ENCODE measurements around the gene PDIA5. TPM values are rescaled to one million over a fixed set of nuclear protein-coding genes. Genes with fewer than 3 reads are reported as not detected.

Gene PDIA5
- total and polyA plus RNA-seq, 8 donors, result 19.8 to 29.3 (median 25.7) TPM

DNA sequence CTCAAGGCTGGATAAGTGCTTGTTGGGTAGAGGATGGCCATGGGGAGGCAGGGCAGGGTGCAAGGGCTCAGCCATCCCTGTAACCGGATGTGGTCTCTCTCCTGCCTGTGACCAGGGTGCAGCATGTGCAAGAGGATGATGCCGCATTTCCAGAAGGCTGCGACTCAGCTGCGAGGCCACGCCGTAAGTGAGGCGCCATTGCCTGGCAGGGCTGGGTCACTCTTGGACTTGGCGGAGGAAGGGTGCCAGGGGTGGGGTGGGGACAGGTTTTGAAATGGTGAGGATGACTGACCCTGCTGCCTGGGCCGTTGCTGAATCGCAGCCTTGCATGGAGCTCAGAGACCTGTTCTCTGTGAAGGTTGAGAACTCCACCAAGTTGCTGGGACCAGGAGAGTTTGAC is 49.3 kb downstream of the PDIA5 start:
- H3K27ac ChIP-seq, result no peak overlapping the region
- H3K36me3 ChIP-seq, result peaks cover 0 to 32% (median 9%) of the 10 kb centered on the region in 3 donors
- no peaks in the 10 kb centered on the region for H3K27me3 ChIP-seq
- no peaks in the 10 kb centered on the region for H3K9me3 ChIP-seq
- DNase-seq, result no peak
- ATAC-seq, result no peak
- H3K4me1 ChIP-seq, result no peaks in the 10 kb centered on the region
- TF ChIP-seq, protein P1, sequence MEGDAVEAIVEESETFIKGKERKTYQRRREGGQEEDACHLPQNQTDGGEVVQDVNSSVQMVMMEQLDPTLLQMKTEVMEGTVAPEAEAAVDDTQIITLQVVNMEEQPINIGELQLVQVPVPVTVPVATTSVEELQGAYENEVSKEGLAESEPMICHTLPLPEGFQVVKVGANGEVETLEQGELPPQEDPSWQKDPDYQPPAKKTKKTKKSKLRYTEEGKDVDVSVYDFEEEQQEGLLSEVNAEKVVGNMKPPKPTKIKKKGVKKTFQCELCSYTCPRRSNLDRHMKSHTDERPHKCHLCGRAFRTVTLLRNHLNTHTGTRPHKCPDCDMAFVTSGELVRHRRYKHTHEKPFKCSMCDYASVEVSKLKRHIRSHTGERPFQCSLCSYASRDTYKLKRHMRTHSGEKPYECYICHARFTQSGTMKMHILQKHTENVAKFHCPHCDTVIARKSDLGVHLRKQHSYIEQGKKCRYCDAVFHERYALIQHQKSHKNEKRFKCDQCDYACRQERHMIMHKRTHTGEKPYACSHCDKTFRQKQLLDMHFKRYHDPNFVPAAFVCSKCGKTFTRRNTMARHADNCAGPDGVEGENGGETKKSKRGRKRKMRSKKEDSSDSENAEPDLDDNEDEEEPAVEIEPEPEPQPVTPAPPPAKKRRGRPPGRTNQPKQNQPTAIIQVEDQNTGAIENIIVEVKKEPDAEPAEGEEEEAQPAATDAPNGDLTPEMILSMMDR (IDR thresholded peaks at IDR 0.05), result no peak
- no peak for FAIRE-seq
- intact Hi-C loops (cut with DNase I), result no loop called here
- WGBS, 2 donors, result 98% methylated on average over 10 of the region's 10 CpGs
- H3K4me3 ChIP-seq, result no peak overlapping the region

DNA sequence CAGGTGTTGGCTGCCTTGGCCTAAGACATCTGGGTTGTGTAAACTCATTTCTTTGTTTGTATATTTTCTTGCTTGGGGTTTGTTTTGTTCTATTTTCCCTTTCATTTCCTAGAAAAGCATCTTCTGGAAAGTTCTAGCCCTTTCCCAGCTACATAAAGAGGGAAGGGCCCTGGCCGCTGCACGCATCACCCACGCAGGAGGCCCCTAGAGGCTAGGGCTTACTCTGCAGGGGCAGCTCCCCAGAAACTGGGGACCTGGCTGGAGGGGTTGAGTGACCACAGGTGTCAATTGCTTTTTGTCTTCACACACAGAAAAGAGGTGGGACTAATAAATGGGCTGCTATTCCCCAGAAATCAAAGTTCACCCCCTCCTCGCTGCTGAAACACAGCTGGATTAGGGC is 52.6 kb downstream of the PDIA5 start:
- TF ChIP-seq, protein P1 (IDR thresholded peaks at IDR 0.05), result no peak
- no peak overlapping the region for H3K4me3 ChIP-seq
- 95 to 99% methylated on average over 4 of the region's 4 CpGs for WGBS, 2 donors
- H3K9me3 ChIP-seq, result no peaks in the 10 kb centered on the region
- no peak overlapping the region for H3K27ac ChIP-seq
- DNase-seq (no peak), FAIRE-seq (no peak), ATAC-seq (no peak)
- no peaks in the 10 kb centered on the region for H3K4me1 ChIP-seq
- no peaks in the 10 kb centered on the region for H3K27me3 ChIP-seq
- intact Hi-C loops (cut with DNase I), result no loop called here
- peaks cover 0 to 49% (median 7%) of the 10 kb centered on the region in 3 donors for H3K36me3 ChIP-seq

DNA sequence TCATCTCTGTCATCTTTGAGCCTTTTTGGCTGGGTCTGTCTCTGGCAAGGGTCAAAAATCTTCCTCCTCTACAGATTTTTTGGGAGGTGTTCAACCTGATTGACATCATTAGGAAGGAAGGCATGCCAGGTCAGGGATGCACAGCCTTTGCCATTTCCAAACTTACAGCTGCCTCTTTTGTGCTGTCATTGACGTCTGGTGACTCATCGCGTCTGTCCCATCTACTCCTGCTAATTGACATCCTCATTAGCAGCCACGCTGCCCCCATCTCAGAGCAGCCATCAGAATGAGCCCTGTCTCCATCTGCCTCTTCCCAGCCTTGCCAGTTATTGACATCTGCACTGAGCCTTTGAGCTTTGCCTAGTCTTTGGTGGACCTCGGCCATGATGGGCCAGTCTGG is 53.0 kb downstream of the PDIA5 start:
- Histone ChIP-seq H3K4me3 (no peak overlapping the region), H3K27ac (no peak overlapping the region), H3K9me3 (no peaks in the 10 kb centered on the region), H3K27me3 (no peaks in the 10 kb centered on the region), H3K36me3 (peaks cover 0 to 53% (median 7%) of the 10 kb centered on the region in 3 donors), H3K4me1 (no peaks in the 10 kb centered on the region)
- no peak for DNase-seq
- ATAC-seq, result no peak
- intact Hi-C loops (cut with DNase I), result no loop called here
- FAIRE-seq, result no peak
- TF ChIP-seq, protein P1 (IDR thresholded peaks at IDR 0.05), result no peak
- WGBS, 2 donors, result 84 to 89% methylated on average over 5 of the region's 5 CpGs

DNA sequence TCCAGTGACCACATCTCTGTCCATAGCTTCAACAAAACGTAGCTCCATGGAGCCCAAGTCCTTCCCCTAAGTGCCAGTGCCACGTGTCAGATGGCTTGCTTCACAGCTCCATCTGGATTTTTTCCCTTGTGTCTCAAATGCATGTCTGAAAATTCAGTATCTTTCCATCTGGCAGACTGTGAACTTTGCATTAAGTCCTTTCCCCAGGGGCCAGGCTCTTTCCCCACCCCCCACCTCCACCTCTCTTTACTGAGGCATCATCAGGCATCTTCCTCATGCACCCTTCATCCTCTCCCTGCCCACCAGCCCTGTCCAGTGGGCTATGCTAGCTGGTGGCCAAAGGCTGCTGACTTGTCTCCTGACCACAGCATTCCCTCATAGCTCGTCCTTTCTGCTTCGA is 53.7 kb downstream of the PDIA5 start:
- Histone ChIP-seq H3K4me3 (no peak overlapping the region), H3K9me3 (no peaks in the 10 kb centered on the region), H3K36me3 (peaks cover 0 to 55% (median 12%) of the 10 kb centered on the region in 3 donors), H3K4me1 (no peaks in the 10 kb centered on the region), H3K27me3 (no peaks in the 10 kb centered on the region), H3K27ac (no peak overlapping the region)
- DNase-seq (no peak), FAIRE-seq (no peak), ATAC-seq (peak in 1 of 4 donors; percentile 18)
- TF ChIP-seq, protein P1 (IDR thresholded peaks at IDR 0.05), result no peak
- intact Hi-C loops (cut with DNase I), result no loop called here
- 71 to 77% methylated on average over 4 of the region's 4 CpGs for WGBS, 2 donors

DNA sequence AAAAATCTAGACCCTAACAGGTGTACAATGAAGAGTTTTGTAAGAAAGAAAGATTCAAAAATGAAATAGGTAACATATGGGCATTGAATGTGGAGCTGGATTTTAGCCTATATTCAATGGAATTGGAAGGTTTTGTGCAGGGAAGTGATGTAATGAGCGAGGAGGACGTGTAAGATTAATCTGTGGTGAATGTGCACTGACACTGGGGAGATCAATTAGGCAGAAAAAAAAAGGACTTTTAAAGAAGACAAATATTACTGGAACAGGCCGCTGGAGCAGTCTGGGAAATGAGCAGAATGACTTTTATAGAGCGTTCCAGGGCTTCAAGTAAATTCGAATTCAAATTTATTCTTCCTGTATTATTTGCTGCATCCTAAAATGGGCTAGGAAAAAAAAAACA is 55.2 kb downstream of the PDIA5 start:
- ATAC-seq, result no peak
- intact Hi-C loops (cut with DNase I), result no loop called here
- H3K36me3 ChIP-seq, result peaks cover 0 to 45% (median 12%) of the 10 kb centered on the region in 3 donors

More for the DNA sequence above, 55.2 kb downstream of the PDIA5 start:
- FAIRE-seq, result no peak
- Histone ChIP-seq H3K4me1 (no peaks in the 10 kb centered on the region), H3K4me3 (no peak overlapping the region), H3K9me3 (no peaks in the 10 kb centered on the region), H3K27ac (no peak overlapping the region), H3K27me3 (no peaks in the 10 kb centered on the region)
- no peak for DNase-seq
- 80 to 83% methylated on average over 5 of the region's 5 CpGs for WGBS, 2 donors
- TF ChIP-seq, protein P1 (IDR thresholded peaks at IDR 0.05), result no peak
